CD4-positive, alpha-beta T cell (primary cell): ENCODE measurements around the gene SH3BGRL. TPM values are rescaled to one million over a fixed set of nuclear protein-coding genes. Genes with fewer than 3 reads are reported as not detected.

Source experiments
- ATAC-seq: fragments of 200-7000 bp; cut with Tn5 transposase; one replicate; pipeline ENCODE4 v1.10.0; 2022; ENCODE audit warnings: mild to moderate bottlenecking; ENCODE audit not compliant: poor library complexity
- CTCF ChIA-PET: fragments of 350-600 bp; sonication (Branson Sonifier 250); formaldehyde crosslinking; loops from one replicate; lab custom pipeline; 2021; ENCODE audit warnings: antibody characterized with exemption, inconsistent platforms; lab: Charles Lee
- POLR2A ChIA-PET: fragments of 350-600 bp; sonication (Branson Sonifier 250); formaldehyde crosslinking; loops from one replicate; lab custom pipeline; 2021; ENCODE audit warnings: antibody characterized with exemption, inconsistent platforms; lab: Charles Lee
- DNase-seq, 14 experiments: peaks; one replicate each; pipeline ENCODE4 v3.0.0-alpha.2; 2013 to 2020; ENCODE audit warnings: mixed read lengths in 2 of 14
- H3K27ac ChIP-seq, 2 donors: one replicate each; pipeline versions ENCODE4 v1.5.1 to v1.7.0; 2013; ENCODE audit warnings: low read length in 2 of 2, low read depth in 1 of 2, mild to moderate bottlenecking in 1 of 2
- H3K27me3 ChIP-seq, 2 experiments: 1 replicate in 1 of 2; 2 replicates in 1 of 2; pipeline versions ENCODE4 v1.6.1 to v1.7.0; 2013; ENCODE audit warnings: low read length in 2 of 2, control low read depth in 1 of 2, mild to moderate bottlenecking in 1 of 2, moderate library complexity in 1 of 2; ENCODE audit not compliant: insufficient read depth in 2 of 2, control insufficient read depth in 1 of 2
- H3K36me3 ChIP-seq: one replicate; pipeline ENCODE4 v1.6.1; 2013; ENCODE audit warnings: low read length, control low read depth; ENCODE audit not compliant: insufficient read depth
- H3K4me1 ChIP-seq: one replicate; pipeline ENCODE4 v1.6.1; 2013; ENCODE audit warnings: low read length, control low read depth; ENCODE audit not compliant: insufficient read depth
- H3K4me3 ChIP-seq: one replicate; pipeline ENCODE4 v1.5.1; 2013; ENCODE audit warnings: mild to moderate bottlenecking, low read length, moderate library complexity
- H3K9me3 ChIP-seq, 2 experiments: 1 replicate in 1 of 2; 2 replicates in 1 of 2; pipeline versions ENCODE4 v1.6.1 to v1.7.0; 2013; ENCODE audit warnings: low read length in 2 of 2, mild to moderate bottlenecking in 2 of 2, control low read depth in 1 of 2, moderate library complexity in 1 of 2; ENCODE audit not compliant: control insufficient read depth in 1 of 2, insufficient read depth in 1 of 2
- H3K27ac Mint-ChIP-seq: one replicate; pipeline ENCODE4 v1.8.0; 2020; ENCODE audit warnings: mixed read lengths
- H3K27me3 Mint-ChIP-seq: one replicate; pipeline ENCODE4 v1.8.0; 2021; ENCODE audit warnings: mixed read lengths
- H3K36me3 Mint-ChIP-seq: one replicate; pipeline ENCODE4 v1.8.0; 2021; ENCODE audit warnings: low read depth, mixed read lengths
- H3K4me1 Mint-ChIP-seq: one replicate; pipeline ENCODE4 v1.8.0; 2021; ENCODE audit warnings: low read depth, mixed read lengths
- H3K4me3 Mint-ChIP-seq: one replicate; pipeline ENCODE4 v1.8.0; 2020; ENCODE audit warnings: mild to moderate bottlenecking, mixed read lengths
- H3K9me3 Mint-ChIP-seq: one replicate; pipeline ENCODE4 v1.8.0; 2020; ENCODE audit warnings: mixed read lengths
- intact Hi-C, 2 experiments: fragments of 100-400 bp; cut with DNase I in 1 of 2; cut with micrococcal nuclease in 1 of 2; formaldehyde crosslinking; loops; one replicate each; pipeline versions ENCODE4 v1.15.1 to v1.9.0; 2023 to 2025; cut with DNase I, micrococcal nuclease
- total RNA-seq, 174 experiments: library from RNA in 2 of 174; stranded (reverse) in 2 of 174; gene quantifications; one replicate each; pipeline ENCODE4 v1.2.3 and lab custom pipeline; 2021 to 2026
- TF ChIP-seq, protein P1 (sequence below): fragments of 200-600 bp; IDR thresholded peaks from one replicate; pipeline ENCODE4 v1.8.0; 2022; ENCODE audit warnings: antibody characterized with exemption, mild to moderate bottlenecking

SH3BGRL gene
- total RNA-seq, 2 experiments from 2014 or later: 41.7 to 41.8 TPM

DNA sequence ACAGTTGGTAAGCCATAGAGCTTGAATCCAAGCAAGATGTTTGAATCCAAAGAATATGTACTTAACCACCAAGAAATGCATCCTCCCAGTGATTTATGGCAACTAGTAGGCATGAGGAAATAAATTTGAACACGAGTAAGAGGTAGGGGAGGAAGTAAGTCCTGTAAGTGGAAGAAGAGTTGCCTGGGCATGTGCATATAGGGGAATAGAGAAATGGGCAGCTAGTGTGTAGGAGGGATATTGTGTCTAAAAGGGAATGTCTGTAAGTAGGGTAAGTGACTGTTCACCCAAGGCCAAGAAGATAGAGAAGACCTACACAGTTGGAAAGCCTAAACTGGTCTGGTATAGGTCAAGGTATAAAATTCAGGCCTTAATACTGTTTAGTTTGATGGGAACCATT, 4.6 kb downstream of the SH3BGRL start:
- H3K36me3 Mint-ChIP-seq: peaks cover 55% of the 10 kb centered on the region
- ChIA-PET POLR2A (no interaction called here), CTCF (interaction anchor here (1.4 kb wide), 1 partner anchor 11 kb away, joined by 4 read pairs; no protein-coding TSS in a partner anchor)
- Histone ChIP-seq H3K4me3 (no peak overlapping the region), H3K27ac (no peak overlapping the region), H3K36me3 (no peaks in the 10 kb centered on the region), H3K27me3 (no peaks in the 10 kb centered on the region), H3K4me1 (peaks cover 3% of the 10 kb centered on the region), H3K9me3 (no peaks in the 10 kb centered on the region)
- intact Hi-C loops: loop anchor here in 1 of 2 experiments (10.0 kb wide), 1 partner anchor 402 kb away; the partner anchor contains the start of gene BRWD3
- no peaks in the 10 kb centered on the region for H3K27me3 Mint-ChIP-seq
- H3K27ac Mint-ChIP-seq: no peak overlapping the region
- H3K4me3 Mint-ChIP-seq: no peak overlapping the region
- peaks cover 57% of the 10 kb centered on the region for H3K4me1 Mint-ChIP-seq
- TF ChIP-seq, protein P1, sequence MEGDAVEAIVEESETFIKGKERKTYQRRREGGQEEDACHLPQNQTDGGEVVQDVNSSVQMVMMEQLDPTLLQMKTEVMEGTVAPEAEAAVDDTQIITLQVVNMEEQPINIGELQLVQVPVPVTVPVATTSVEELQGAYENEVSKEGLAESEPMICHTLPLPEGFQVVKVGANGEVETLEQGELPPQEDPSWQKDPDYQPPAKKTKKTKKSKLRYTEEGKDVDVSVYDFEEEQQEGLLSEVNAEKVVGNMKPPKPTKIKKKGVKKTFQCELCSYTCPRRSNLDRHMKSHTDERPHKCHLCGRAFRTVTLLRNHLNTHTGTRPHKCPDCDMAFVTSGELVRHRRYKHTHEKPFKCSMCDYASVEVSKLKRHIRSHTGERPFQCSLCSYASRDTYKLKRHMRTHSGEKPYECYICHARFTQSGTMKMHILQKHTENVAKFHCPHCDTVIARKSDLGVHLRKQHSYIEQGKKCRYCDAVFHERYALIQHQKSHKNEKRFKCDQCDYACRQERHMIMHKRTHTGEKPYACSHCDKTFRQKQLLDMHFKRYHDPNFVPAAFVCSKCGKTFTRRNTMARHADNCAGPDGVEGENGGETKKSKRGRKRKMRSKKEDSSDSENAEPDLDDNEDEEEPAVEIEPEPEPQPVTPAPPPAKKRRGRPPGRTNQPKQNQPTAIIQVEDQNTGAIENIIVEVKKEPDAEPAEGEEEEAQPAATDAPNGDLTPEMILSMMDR: no peak
- ATAC-seq (no peak), DNase-seq (no peak)
- no peaks in the 10 kb centered on the region for H3K9me3 Mint-ChIP-seq

DNA sequence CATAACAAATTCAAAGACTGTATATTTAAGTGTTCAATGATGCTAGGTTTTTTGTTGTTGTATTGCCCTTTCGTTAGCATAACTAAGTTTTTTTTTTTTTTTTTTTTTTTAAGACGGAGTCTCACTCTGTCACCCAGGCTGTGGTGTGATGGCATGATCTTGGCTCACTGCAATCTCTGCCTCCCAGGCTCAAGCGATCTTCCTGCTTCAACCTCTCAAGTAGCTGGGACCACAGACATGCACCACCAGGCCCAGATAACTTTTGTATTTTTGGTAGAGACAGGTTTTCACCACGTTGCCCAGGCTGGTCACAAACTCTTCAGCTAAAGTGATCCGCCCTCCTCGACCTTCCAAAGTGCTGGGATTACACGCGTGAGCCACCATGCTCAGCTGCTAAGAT, 7.0 kb downstream of the SH3BGRL start:
- CTCF ChIA-PET: interaction anchor here (0.7 kb wide), 1 partner anchor 16 kb away, joined by 3 read pairs; no protein-coding TSS in a partner anchor
- Mint-ChIP-seq H3K27me3 (no peaks in the 10 kb centered on the region), H3K4me3 (no peak overlapping the region), H3K4me1 (peaks cover 39% of the 10 kb centered on the region), H3K27ac (no peak overlapping the region), H3K9me3 (no peaks in the 10 kb centered on the region), H3K36me3 (peaks cover 53% of the 10 kb centered on the region)
- Histone ChIP-seq H3K9me3 (no peaks in the 10 kb centered on the region), H3K36me3 (peaks cover 7% of the 10 kb centered on the region), H3K27me3 (no peaks in the 10 kb centered on the region), H3K4me3 (no peak overlapping the region), H3K27ac (no peak overlapping the region), H3K4me1 (peaks cover under 1% of the 10 kb centered on the region)
- TF ChIP-seq, protein P1: no peak
- no peak for DNase-seq
- ATAC-seq: no peak
- intact Hi-C loops: loop anchor here in 1 of 2 experiments (10.0 kb wide), 1 partner anchor 404 kb away; the partner anchor contains the start of gene BRWD3
- POLR2A ChIA-PET: interaction anchor here (0.7 kb wide), 1 partner anchor 88 kb away, joined by 3 read pairs; no protein-coding TSS in a partner anchor

- Histone ChIP-seq H3K27me3 (no peaks in the 10 kb centered on the region), H3K27ac (no peak overlapping the region), H3K4me1 (no peaks in the 10 kb centered on the region), H3K36me3 (peaks cover 10% of the 10 kb centered on the region), H3K4me3 (no peak overlapping the region), H3K9me3 (no peaks in the 10 kb centered on the region)
- TF ChIP-seq, protein P1: no peak
- no peak overlapping the region for H3K4me3 Mint-ChIP-seq
- intact Hi-C loops: no loop called here
- no peaks in the 10 kb centered on the region for H3K9me3 Mint-ChIP-seq
- no peaks in the 10 kb centered on the region for H3K27me3 Mint-ChIP-seq
- POLR2A ChIA-PET: no interaction called here
- DNase-seq: no peak
- H3K27ac Mint-ChIP-seq: no peak overlapping the region
- no peak for ATAC-seq
- CTCF ChIA-PET: no interaction called here
- peaks cover 57% of the 10 kb centered on the region for H3K36me3 Mint-ChIP-seq
- H3K4me1 Mint-ChIP-seq: peaks cover 56% of the 10 kb centered on the region
Observed at GRCh38 chrX:81215685-81216084, 13.8 kb downstream of the SH3BGRL start.
